Measurements from ENCODE around the gene PPP1R10. TPM values are rescaled to one million over a fixed set of nuclear protein-coding genes. Genes with fewer than 3 reads are reported as not detected.

The PPP1R10 gene
- 30.6 to 52.8 TPM (median 34.0 TPM) in 5 replicates for total RNA-seq (2022; extraction: Qiagen RNA extraction; ENCODE audit: low read depth)

DNA sequence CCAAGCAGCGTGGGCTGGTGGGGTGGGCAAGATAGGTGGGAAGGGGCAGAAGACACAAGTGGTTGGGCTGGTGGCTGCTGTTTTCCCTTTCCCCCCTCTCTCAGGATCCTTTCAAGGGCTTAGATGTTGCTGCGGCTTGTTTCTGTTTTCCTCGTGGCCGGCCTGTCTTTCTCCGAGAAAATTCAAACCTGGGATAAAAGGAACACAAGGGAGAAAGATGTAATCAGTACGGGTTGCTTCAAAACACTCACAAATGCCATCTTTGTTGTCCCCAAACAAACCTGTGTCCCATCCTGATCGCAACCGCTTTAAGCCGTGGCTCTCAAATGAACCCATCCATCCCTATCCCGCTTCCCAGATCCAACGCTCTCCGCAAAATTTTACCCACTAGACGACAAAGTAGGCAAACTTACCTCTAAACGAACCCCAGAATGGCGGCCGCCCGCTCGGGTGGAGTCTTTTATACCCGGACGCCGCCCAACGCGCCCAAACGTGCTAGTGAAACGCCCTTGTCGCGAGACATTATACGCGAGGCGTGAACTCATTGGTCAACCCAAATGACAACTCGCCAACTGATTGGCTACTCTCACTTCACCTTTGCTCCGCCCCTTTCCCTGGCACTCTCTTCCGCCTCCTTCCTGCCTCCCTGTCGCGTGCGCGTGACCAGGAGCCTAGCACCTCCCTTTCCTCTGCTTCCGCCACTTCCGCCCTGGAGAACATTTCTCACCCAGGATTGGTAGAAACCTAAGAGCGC lies at the start of gene PPP1R10:
Gene PPP1R10, minus strand, starts transcription at position 433 of the 754 bp plus-strand sequence. CDS start 7,299 bp downstream, outside the sequence.

GRCh38 chr6:30646450-30647241 lies 29.6 kb upstream of the PPP1R10 start, which contains the start of gene C6orf136:
Gene C6orf136, plus strand, starts transcription at chr6:30647133. Its CDS starts 99 bp downstream, at chr6:30647232.

DNA sequence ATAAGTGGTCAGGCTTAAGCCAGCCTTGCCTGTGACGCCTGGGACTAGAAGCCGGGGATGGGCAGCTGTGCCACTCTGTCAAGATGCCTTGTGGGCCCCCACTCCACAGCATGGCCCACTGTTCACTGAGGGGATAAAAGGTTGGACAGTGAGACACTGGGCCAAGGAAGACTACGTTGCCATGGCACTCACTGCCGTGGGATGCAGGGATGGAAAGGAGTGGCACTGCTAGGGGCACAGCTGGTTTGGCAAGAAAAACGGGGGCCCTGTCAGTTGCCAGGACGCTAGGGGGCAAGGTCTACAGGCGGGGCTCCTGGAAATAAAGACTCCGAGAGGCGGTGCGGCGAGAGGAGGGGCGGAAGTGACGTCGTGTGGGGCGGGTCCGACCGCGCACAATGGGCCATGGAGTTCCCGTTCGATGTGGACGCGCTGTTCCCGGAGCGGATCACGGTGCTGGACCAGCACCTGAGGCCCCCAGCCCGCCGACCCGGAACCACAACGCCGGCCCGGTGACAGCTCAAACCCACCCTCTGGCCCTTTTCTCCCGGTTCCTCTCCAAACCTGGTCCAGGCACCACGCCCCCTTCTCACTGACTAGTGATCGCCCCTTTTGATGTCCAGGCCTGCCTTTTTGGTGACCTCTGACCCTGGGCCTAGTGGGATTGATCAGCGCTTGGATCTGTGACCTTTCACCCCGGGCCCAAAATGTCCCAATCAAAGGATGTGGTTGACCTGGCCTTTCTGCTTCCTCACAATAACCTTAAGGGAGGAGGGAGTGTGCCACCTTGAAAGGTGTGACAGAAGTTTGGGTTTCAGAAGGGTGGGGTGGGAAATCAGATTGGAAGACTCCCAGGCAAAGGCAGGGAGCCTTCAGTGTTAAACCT lies 9.7 kb upstream of the PPP1R10 start, which contains the start of gene ATAT1:
Gene ATAT1, plus strand, starts transcription at position 391 of the 883 bp plus-strand sequence.

DNA sequence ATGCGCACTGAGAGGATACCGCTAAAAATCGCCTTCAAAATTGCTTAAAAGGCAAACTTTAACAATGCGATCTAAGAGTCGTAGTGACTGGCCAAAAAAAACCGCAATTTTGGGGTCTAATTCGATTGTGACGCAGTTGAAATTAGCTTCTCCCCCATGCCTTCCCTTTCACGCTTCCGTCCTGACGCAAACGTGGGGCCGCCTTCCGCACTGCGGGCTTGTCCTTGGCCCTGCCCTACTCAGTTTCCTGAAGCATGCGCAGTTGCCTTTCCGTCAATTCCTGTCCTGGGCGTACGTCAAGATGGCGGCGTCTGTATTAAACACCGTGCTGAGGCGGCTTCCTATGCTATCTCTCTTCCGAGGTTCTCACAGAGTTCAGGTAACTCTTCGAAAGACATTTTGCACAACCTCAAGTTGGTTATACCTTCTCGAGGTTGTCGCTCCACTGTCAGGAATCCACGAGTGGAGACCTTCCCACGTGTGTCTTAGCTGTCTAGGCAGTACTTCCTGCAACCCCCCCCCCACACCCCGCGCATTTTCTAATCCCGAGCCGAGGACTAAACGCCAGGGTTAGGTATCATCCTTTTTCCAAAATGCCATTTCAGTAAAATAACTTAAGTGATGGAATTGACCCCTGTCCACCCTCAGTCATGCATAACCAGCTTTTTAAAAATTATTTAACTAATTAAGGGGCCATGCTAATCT lies 674 bp upstream of the PPP1R10 start, which contains the start of gene MRPS18B:
Gene MRPS18B, plus strand, starts transcription at position 276 of the 705 bp plus-strand sequence. Its CDS starts 26 bp downstream, at position 302.

DNA sequence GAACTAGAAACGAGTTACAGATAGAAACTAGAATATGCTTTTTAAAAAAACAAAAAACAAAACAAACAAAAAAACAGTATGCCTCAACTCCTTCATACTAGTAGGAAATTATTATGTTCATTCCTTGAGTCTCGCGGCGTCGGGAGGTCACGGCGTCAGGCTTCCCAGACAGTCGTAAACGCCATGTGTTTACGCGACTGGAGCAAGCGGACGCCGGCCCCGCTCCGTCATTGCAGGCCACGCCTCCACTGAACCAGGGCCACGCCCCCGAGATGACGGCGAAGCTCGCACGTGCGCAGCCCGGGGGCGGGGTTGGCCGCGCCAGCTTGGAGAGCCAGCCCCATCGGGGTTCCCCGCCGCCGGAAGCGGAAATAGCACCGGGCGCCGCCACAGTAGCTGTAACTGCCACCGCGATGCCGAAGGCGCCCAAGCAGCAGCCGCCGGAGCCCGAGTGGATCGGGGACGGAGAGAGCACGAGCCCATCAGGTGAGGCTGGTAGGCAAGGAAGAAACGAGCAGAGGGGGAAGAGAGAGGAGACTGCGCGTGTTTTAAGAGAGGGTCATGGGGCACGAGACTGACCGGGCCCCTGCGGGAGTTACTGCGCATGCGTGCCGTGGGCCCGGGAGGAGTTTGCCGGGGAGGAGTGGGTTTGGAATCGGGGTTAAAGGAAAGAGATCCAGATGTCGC lies 45.8 kb downstream of the PPP1R10 start, which contains the start of gene ABCF1:
Gene ABCF1, plus strand, starts transcription at position 368 of the 687 bp plus-strand sequence. Its CDS starts 46 bp downstream, at position 414.

DNA sequence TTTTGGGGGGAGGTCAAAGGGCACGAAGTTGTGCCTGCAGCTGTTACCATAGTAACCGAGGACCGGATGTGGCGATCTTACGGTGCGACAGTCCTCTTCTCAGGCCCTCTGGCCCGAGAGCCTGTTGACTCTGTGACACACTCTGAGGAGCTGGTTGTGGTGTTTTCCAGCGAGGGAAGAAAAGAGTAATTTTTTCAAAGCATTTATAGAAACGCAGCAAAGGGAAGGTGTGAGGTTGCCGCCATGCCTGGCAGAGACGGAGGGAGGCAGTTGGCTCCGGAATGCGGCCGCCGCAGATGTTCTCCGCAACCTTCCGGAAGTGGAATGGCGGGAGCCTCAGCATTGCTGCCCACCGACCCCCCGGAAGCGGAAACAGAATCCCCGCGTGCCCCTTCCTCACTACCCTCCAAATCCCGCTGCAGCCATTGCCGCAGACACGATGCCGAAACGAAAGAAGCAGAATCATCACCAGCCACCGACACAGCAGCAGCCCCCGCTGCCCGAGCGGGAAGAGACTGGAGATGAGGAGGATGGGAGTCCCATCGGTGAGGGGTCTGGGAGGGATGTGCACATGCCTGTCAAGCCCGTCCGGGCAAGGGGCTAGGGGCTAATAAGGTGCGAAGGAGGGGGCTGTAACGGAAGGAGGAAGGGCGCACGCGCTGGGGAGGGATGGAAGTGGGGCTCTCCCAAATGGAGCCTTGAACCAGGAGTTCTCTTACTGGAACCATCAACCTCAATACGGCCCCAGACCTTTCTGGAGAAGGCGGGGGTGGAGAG lies 59.9 kb downstream of the PPP1R10 start, which contains the start of gene PRR3:
Gene PRR3, plus strand, starts transcription at position 390 of the 777 bp plus-strand sequence. Its CDS starts 50 bp downstream, at position 440.

GRCh38 chr6:30556066-30556905 lies 60.8 kb downstream of the PPP1R10 start, which contains the start of gene GNL1:
Gene GNL1, minus strand, starts transcription at chr6:30556489. Its CDS starts 286 bp downstream, at chr6:30556203.

Other genes with a start within 250 kb of the PPP1R10 start
- gene HLA-E, start 127.7 kb downstream of the PPP1R10 start, total RNA-seq (2022; extraction: Qiagen RNA extraction; ENCODE audit: low read depth), result 62.1 to 69.3 TPM (median 62.6 TPM) in 5 replicates
- 30.5 to 38.6 TPM (median 34.5 TPM) in 5 replicates for gene GNL1, start 60.8 kb downstream of the PPP1R10 start, total RNA-seq (2022; extraction: Qiagen RNA extraction; ENCODE audit: low read depth)
- gene PRR3, start 59.9 kb downstream of the PPP1R10 start, total RNA-seq (2022; extraction: Qiagen RNA extraction; ENCODE audit: low read depth), result 14.6 to 17.0 TPM (median 15.0 TPM) in 5 replicates
- 50.8 to 66.2 TPM (median 55.3 TPM) in 5 replicates for gene ABCF1, start 45.8 kb downstream of the PPP1R10 start, total RNA-seq (2022; extraction: Qiagen RNA extraction; ENCODE audit: low read depth)
- gene MRPS18B, start 597 bp upstream of the PPP1R10 start, total RNA-seq (2022; extraction: Qiagen RNA extraction; ENCODE audit: low read depth), result 72.7 to 109 TPM (median 74.8 TPM) in 5 replicates
- 5.1 to 6.5 TPM (median 6.0 TPM) in 5 replicates for gene ATAT1, start 9.6 kb upstream of the PPP1R10 start, total RNA-seq (2022; extraction: Qiagen RNA extraction; ENCODE audit: low read depth)
- gene C6orf136, start 29.9 kb upstream of the PPP1R10 start, total RNA-seq (2022; extraction: Qiagen RNA extraction; ENCODE audit: low read depth), result 8.5 to 13.8 TPM (median 13.7 TPM) in 5 replicates
- 25.8 to 30.1 TPM (median 28.8 TPM) in 5 replicates for gene DHX16, start 55.8 kb upstream of the PPP1R10 start, total RNA-seq (2022; extraction: Qiagen RNA extraction; ENCODE audit: low read depth)
- 42.8 to 50.5 TPM (median 45.3 TPM) in 5 replicates for gene PPP1R18, start 69.4 kb upstream of the PPP1R10 start, total RNA-seq (2022; extraction: Qiagen RNA extraction; ENCODE audit: low read depth)
- 22.2 to 29.6 TPM (median 27.7 TPM) in 5 replicates for gene NRM, start 73.7 kb upstream of the PPP1R10 start, total RNA-seq (2022; extraction: Qiagen RNA extraction; ENCODE audit: low read depth)
- 16.3 to 19.0 TPM (median 18.2 TPM) in 5 replicates for gene MDC1, start 100.0 kb upstream of the PPP1R10 start, total RNA-seq (2022; extraction: Qiagen RNA extraction; ENCODE audit: low read depth)
- 755 to 974 TPM (median 943 TPM) in 5 replicates for gene TUBB, start 103.1 kb upstream of the PPP1R10 start, total RNA-seq (2022; extraction: Qiagen RNA extraction; ENCODE audit: low read depth)
- 77.3 to 97.3 TPM (median 91.8 TPM) in 5 replicates for gene FLOT1, start 125.4 kb upstream of the PPP1R10 start, total RNA-seq (2022; extraction: Qiagen RNA extraction; ENCODE audit: low read depth)
- 117 to 167 TPM (median 156 TPM) in 5 replicates for gene IER3, start 127.3 kb upstream of the PPP1R10 start, total RNA-seq (2022; extraction: Qiagen RNA extraction; ENCODE audit: low read depth)